Measurements from ENCODE around the gene KCNIP4.

Gene KCNIP4

GRCh38 chr4:20700007-20700761 lies 1248.4 kb downstream of the KCNIP4 start, which contains the start of gene PACRGL:
PACRGL (plus strand) TSS chr4:20700458; CDS start chr4:20704482, 4,024 bp downstream.
- peak; percentile 74 for FAIRE-seq

- FAIRE-seq = no peak
Measured at GRCh38 chr4:20698820-20699219, 1249.8 kb downstream of the KCNIP4 start.

GRCh38 chr4:20698382-20698781 lies 1250.2 kb downstream of the KCNIP4 start:
- FAIRE-seq = no peak

DNA sequence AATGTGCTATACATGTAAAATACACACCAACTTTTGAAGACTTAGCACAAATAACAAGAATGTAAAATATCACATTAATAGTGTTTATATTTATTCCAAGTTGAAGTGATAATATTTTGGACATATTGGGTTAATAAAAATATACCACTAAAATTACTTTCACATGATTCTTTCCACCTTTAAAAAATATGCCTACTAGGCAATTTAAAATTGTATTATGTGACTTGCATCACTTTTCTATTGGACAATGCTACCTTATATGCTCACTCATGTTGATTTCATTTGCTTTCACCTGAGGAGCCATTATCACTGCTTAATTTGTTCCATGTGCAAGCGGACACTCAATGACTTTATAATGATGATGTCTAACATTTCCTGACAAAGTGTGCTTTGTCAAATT lies 1251.8 kb downstream of the KCNIP4 start:
- no peak for FAIRE-seq

DNA sequence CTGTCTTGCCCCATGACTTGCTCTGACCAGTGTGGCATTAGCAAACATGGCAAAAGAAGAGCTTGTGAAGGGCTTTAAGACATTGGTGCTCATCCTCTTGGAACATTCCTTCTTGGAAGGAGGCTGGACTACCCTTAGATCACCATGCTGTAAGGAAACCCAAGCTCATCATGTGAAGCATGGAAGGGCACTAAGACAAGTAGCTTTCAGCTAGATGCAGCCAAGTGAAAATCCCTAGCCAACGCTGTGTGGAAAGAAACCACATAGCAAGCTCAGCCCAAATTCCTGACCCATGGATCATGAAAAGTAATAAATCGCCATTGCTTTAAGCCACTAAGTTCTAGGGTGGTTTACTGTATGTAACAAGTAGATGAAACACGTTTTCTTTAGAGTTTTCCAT lies 1260.7 kb downstream of the KCNIP4 start:
- FAIRE-seq = no peak

DNA sequence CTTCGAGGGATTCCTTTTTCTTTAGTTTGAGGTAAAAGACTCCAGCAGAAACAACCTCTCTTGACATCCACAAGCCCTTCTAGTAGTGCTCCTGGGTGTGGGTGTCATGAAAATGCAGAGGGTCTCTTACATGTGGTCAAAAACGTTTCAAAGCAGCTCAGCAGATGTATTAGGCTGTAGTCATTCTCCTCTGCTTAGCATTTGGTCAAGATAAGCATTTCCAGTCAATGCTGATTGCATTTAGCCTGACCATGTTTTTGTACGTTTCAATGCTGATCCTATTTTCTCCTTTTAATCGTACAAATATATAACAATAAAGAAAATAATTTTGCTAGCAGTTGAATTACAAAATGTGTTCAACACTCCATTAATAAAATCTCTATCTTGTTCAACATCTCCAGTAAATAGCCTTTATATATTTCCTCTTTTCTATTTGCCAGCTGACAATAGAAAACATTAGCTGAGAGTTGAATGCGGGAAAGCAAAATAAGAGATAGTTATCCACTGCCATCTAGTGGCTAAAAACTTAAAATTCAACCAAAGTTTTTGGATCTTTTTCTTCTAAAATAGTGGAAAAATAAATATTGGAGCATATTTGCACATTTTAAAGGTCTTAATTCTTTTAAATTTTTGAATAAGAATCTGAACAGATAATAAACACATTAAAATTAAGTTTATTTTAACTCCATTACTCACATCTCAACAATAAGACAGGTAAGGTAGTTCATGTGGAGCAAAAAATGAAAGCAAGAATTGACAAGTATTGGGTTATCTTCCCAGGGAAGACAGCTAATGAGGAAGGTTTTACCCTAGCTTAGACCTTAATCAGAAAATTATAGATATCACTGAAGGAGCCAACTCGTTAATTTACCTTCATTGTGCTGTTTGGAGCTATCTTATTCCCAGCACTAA lies 1263.5 kb downstream of the KCNIP4 start:
- peak; percentile 98 for FAIRE-seq

GRCh38 chr4:20683766-20684165 lies 1264.8 kb downstream of the KCNIP4 start:
- no peak for FAIRE-seq

DNA sequence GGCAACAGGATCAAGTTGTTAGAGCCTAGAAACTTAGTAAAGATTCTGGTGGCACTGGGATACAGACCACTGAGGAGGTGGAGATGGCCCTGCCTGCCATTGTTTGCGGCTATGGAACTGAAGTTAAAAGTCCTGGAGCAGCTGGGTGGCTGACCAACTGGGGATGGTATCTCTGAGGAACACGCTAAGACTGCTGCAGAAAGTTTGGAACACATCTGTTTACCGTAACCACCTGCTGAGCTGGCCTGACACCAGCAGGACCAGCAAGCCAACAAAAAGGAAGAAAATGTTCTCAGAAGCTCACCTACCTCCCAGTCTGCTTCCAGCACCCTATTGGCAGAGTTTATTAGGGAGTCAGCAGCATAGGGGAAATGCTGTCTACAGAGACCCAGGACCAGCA lies 1265.7 kb downstream of the KCNIP4 start:
- no peak for FAIRE-seq

DNA sequence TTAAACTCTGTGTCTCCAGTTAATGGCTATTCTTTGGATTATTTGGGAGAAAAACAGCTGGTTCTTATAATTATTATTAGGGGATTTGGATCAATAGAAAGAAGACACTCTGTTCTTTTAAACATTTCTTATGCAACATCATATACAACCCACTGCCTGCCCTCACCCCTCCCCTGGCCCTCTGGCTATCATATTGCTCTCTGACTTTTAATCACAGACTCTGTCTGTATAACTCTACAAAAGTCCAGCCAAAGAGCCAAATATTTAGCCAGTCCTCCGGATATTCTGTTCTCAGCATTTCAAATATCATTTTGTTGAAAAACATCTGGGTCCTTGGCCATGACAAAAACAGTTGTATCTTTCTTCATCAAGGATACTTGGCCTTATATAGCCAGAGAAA lies 1267.3 kb downstream of the KCNIP4 start:
- FAIRE-seq = no peak

DNA sequence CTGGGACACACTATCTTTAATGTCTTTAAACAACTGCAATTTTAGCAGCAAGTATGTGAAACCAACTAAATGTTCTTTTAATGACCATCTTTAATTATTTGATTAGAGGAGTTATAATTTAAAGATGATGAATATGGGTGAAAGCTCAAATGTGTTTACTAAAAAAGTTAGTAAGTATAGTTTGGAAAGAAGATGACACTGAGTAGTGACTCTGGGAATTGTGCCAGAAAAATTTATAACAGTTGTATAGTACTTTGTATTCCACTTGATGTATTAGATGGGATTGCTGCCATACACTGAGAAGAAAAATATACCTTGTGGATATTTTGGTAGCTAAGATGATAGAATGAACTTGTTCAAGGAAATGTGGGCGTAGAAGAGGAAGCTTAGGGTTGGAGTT lies 1267.8 kb downstream of the KCNIP4 start:
- FAIRE-seq = no peak

GRCh38 chr4:20679951-20680350 lies 1268.6 kb downstream of the KCNIP4 start:
- FAIRE-seq = no peak
